ENCODE data around the gene PBRM1.

The PBRM1 gene

DNA sequence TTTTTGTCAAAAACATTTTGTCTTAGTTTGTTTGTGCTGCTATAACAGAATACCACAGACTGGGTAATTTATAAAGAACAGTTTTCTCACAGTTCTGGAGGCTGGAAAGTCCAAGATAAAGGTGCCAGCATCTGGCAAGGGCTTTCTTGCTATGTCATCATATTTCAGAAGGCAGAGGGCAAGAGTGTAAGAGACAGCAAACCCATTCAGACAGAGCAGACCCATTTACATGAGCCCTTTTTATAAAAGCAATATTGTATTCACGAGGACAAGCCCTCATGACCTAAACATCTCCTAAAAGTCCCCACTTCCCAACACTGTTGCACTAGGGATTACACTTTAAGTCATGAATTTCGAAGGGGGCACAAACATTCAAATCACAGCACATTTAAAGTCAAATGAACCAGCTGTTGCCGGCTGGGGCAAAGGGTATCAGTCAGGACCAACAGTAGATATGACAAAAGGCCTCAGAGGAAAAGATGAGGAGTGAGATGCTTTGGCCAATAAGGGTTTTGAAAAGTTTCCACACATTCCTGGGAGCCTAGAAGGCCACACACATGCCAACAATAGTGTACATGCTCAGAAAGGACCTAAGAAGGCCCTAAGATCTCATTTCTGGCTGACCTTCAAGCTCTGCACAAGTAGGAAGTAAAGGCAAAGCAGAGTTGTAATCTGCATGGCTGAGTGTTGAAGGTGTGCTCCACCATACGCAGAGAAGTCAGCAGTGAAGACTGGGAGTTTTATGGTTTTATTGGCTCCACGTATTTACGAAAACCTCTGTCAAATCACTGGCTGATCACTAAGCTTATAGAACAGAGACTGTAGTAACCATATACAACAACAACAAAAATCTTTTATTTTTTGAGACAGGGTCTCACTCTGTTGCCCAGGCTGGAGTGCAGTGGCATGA is 111.4 kb downstream of the PBRM1 start:
- no peak overlapping the region for H3K4me3 ChIP-seq (ENCODE audit: low read depth, low read length)
- TF ChIP-seq, protein P1, sequence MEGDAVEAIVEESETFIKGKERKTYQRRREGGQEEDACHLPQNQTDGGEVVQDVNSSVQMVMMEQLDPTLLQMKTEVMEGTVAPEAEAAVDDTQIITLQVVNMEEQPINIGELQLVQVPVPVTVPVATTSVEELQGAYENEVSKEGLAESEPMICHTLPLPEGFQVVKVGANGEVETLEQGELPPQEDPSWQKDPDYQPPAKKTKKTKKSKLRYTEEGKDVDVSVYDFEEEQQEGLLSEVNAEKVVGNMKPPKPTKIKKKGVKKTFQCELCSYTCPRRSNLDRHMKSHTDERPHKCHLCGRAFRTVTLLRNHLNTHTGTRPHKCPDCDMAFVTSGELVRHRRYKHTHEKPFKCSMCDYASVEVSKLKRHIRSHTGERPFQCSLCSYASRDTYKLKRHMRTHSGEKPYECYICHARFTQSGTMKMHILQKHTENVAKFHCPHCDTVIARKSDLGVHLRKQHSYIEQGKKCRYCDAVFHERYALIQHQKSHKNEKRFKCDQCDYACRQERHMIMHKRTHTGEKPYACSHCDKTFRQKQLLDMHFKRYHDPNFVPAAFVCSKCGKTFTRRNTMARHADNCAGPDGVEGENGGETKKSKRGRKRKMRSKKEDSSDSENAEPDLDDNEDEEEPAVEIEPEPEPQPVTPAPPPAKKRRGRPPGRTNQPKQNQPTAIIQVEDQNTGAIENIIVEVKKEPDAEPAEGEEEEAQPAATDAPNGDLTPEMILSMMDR (IDR thresholded peaks at IDR 0.05; ENCODE audit: low read depth, low read length) = no peak

DNA sequence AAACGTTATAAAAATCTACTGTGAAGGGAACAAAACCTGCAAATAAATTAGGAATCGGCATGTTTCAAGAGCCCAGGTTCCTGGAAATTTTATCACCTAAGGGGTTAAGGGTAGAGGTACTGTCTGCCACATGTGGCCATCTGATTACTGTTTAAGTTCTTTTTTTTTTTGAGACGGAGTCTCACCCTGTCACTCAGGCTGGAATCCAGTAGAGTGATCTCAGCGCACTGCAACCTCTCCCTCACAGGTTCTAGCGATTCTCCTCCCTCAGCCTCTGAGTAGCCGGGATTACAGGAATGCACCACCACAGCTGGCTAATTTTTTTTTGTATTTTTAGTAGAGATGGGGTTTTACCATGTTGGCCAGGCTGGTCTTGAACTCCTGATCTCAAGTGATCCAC is 113.5 kb downstream of the PBRM1 start:
- H3K4me3 ChIP-seq (ENCODE audit: low read depth, low read length) = no peak overlapping the region
- TF ChIP-seq, protein P1 (IDR thresholded peaks at IDR 0.05; ENCODE audit: low read depth, low read length) = no peak

DNA sequence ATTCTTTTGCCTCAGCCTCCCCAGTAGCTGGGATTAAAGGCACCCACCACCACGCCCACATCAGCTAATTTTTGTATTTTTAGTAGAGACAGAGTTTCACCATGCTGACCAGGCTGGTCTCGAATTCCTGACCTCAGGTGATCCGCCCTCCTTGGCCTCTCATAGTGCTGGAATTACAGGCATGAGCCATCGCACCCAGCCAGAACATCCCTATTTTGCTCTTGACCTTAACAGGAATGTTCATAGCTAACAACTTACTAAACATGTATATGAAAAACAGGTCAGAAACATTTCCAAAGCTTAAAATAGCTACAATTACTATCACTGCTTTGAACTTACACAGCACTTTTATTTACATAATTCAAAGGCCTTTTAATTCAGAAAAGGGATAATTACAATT is 115.6 kb downstream of the PBRM1 start:
- TF ChIP-seq, protein P1 (IDR thresholded peaks at IDR 0.05; ENCODE audit: low read depth, low read length) = no peak
- H3K4me3 ChIP-seq (ENCODE audit: low read depth, low read length) = no peak overlapping the region

DNA sequence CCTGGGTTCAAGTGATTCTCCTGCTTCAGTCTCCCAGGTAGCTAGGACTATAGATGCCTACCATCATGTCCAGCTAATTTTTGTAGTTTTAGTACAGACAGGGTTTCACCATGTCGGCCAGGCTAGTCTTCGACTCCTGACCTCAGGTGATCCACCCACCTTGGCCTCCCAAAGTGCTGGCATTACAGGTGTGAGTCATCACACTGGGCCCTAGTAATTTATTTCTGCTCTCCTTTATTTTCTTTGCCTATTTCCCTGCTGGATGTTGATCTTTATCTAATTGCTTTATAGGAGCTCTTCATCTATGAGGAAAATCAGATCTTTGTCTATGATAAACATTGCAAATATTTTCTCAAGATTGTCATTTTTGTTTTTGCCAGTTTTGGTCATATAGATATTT is 117.6 kb downstream of the PBRM1 start:
- TF ChIP-seq, protein P1 (IDR thresholded peaks at IDR 0.05; ENCODE audit: low read depth, low read length) = no peak
- no peak overlapping the region for H3K4me3 ChIP-seq (ENCODE audit: low read depth, low read length)

DNA sequence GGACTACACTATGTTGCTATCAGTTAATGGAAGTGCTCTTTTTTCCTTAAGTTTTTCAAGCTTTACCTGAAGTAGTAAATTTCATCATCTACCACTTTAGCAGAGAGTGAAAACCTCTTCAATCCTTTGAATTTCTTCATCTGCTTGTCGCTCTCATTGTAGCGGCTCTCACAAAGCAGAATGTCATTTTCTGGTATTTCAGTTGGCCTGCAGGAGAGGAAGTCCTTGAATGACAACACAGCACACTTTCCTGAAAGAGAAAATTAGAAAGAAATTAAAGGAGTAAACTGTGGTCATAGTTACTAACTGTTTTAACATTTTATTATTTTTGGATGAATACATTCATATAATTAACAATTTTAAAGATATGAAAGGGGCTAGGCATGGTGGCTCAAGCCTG is 121.7 kb downstream of the PBRM1 start:
- no peak overlapping the region for H3K4me3 ChIP-seq (ENCODE audit: low read depth, low read length)
- TF ChIP-seq, protein P1 (IDR thresholded peaks at IDR 0.05; ENCODE audit: low read depth, low read length) = no peak

DNA sequence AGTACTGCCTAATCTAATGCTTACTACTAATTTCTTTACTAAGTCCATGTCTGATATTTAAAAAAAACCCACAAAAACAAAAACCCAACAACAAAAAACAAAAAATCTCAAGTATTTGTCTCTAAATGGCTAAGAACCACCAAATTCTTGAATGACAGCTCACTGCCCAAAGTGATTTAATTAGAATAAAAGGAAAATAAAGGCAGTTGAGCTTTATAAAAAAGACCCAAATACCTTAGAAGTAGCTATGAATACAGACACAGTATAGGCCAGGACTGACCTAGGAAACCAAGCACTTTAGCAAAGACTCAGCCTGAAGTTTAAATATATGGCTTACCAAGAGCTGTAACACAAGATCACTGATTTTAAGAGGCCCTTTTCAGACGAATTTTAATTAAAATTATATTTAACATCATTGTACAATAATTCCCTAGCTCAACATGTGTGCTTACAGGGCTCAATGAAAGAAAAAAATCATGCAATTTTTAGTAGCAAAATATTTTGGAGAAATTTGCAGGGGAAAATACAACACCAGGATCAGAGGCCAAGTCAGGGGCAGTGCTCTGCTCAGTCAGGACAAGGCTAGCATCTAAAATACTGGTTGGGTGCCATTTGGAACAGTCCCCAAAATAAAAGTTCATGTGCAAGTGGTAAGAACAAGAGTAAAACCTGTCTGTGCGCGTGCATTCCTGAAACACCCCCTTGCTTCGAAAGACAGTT is 124.5 kb downstream of the PBRM1 start:
- TF ChIP-seq, protein P1 (IDR thresholded peaks at IDR 0.05; ENCODE audit: low read depth, low read length) = no peak
- no peak overlapping the region for H3K4me3 ChIP-seq (ENCODE audit: low read depth, low read length)

DNA sequence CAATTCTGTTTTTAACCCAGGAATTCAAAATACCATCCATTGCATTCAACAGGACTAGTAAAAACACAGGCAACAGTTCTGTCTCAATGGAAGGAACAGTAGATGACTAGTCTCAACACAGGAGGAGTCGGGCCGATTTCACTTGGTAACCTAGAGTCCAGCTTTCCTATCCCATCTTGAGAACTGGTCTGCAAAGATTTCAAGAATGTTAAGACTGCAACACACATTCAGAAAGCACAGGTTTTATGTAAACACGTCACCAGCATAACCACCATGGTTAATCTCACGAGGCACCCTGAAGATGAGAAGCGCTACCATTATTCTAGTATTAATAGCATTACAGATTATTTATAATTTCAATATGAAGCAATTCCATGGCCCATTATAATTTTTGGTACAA is 127.3 kb downstream of the PBRM1 start:
- TF ChIP-seq, protein P1 (IDR thresholded peaks at IDR 0.05; ENCODE audit: low read depth, low read length) = no peak
- H3K4me3 ChIP-seq (ENCODE audit: low read depth, low read length) = no peak overlapping the region
